ENCODE results near the gene MPHOSPH10. TPM values are rescaled to one million over a fixed set of nuclear protein-coding genes. Genes with fewer than 3 reads are reported as not detected.
"Not testable (repeated sequence)": the region's sequence is repeated elsewhere in the genome, so short reads cannot be mapped to it uniquely, and the experiment has no call there.

MPHOSPH10 gene
- total and polyA plus RNA-seq, 9 donors = 19.9 to 38.8 (median 28.9) TPM

DNA sequence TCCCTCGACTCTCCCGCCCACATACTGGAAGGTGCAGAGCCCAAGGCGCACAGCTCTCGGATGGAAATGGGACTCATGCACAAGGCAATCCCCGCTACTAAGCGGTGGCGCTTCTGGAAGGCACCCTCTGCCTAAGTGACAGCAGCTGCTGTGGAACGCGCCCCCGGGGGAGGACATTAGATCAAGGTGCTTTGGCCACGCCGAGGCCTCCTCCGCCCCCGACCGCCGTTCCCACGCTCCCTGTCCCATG is 607 bp upstream of the MPHOSPH10 start:
- Histone ChIP-seq H3K27me3 (no peaks in the 10 kb centered on the region), H3K4me1 (ENCODE audit: insufficient read depth) (peaks cover 10% of the 10 kb centered on the region), H3K9me3 (no peaks in the 10 kb centered on the region), H3K4me3 (peak overlapping the region; percentile 97), H3K36me3 (no peaks in the 10 kb centered on the region), H3K27ac (peak overlapping the region; percentile 74 to 91)
- intact Hi-C loops (cut with DNase I) = loop anchor here in 1 of 4 donors (10.0 kb wide), 1 partner anchor 135 kb away; the partner anchor contains the start of gene TEX261
- DNase-seq = no peak
- TF ChIP-seq, protein P1, sequence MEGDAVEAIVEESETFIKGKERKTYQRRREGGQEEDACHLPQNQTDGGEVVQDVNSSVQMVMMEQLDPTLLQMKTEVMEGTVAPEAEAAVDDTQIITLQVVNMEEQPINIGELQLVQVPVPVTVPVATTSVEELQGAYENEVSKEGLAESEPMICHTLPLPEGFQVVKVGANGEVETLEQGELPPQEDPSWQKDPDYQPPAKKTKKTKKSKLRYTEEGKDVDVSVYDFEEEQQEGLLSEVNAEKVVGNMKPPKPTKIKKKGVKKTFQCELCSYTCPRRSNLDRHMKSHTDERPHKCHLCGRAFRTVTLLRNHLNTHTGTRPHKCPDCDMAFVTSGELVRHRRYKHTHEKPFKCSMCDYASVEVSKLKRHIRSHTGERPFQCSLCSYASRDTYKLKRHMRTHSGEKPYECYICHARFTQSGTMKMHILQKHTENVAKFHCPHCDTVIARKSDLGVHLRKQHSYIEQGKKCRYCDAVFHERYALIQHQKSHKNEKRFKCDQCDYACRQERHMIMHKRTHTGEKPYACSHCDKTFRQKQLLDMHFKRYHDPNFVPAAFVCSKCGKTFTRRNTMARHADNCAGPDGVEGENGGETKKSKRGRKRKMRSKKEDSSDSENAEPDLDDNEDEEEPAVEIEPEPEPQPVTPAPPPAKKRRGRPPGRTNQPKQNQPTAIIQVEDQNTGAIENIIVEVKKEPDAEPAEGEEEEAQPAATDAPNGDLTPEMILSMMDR (IDR thresholded peaks at IDR 0.05) = no peak
- TF ChIP-seq EP300 (IDR thresholded peaks at IDR 0.05) (no peak), POLR2A (IDR thresholded peaks at IDR 0.05) (no peak)
- WGBS, 3 donors = 0 to 2% (median 1%) methylated on average over 14 to 17 of the region's 17 CpGs

DNA sequence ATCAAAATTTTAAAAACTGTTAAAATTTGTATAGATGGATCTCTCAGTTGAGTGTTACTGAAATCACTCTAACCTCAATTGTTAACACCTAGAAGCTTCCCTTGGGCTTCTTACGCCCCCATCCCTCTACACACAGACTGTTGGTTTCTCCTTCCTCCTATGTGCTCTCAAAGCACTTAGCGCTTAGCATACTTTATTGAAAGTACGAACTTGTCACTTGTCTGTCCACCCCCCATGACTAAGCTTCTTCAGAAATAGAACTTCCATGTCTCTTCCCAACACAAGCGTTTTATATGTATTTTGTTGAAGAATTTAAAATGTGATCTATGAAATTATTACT is 441 bp downstream of the MPHOSPH10 start:
- H3K9me3 ChIP-seq = no peaks in the 10 kb centered on the region
- TF ChIP-seq EP300 (IDR thresholded peaks at IDR 0.05) (no peak), POLR2A (IDR thresholded peaks at IDR 0.05) (no peak)
- TF ChIP-seq, protein P1 (IDR thresholded peaks at IDR 0.05) = no peak
- no peaks in the 10 kb centered on the region for H3K36me3 ChIP-seq
- intact Hi-C loops (cut with DNase I) = loop anchor here in 1 of 4 donors (10.0 kb wide), 1 partner anchor 136 kb away; the partner anchor contains the start of gene TEX261
- no peaks in the 10 kb centered on the region for H3K27me3 ChIP-seq
- 0 to 1% (median 1%) methylated on average over 4 of the region's 4 CpGs for WGBS, 3 donors
- no peak for DNase-seq
- peaks cover 10% of the 10 kb centered on the region for H3K4me1 ChIP-seq (ENCODE audit: insufficient read depth)
- peak overlapping the region; percentile 4 to 91 for H3K27ac ChIP-seq
- peak overlapping the region; percentile 97 for H3K4me3 ChIP-seq

DNA sequence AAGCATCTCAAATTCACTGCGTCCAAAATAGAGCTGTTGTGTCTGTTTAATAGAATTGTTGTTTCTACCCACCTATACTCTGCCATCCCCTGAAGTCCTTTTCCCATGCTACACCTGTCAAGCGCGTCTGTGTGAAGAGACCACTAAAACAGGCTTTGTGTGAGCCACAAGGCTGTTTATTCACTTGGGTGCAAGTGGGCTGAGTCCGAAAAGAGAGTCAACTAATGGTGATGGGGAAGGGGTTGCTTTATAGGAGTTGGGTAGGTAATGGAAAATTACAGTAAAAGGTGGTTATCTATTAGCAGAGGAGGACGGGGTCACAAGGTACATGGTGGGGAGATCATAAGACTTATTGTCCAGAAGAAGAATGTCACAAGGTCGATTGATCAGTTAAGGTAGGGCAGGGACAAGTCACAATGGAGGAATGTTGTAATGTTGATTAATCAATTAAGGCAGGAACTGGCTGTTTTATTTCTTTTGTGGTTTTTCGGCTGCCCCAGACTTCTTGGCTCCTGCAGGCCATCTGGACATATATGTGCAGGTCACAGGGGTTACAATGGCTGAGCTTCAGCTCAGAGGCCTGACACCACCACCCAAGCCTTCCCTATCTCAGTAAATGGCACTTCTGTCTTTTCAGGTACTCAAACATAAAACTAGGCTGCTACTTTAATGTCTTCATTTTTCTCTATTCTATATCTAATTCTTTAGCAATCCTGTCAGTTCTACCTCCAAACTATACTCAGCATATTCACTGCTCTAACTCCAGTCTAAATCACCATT is 1.1 kb downstream of the MPHOSPH10 start:
- H3K4me1 ChIP-seq (ENCODE audit: insufficient read depth); H3K27ac ChIP-seq: not testable (repeated sequence)
- intact Hi-C loops (cut with DNase I) = loop anchor here in 1 of 4 donors (10.0 kb wide), 1 partner anchor 137 kb away; the partner anchor contains the start of gene TEX261

DNA sequence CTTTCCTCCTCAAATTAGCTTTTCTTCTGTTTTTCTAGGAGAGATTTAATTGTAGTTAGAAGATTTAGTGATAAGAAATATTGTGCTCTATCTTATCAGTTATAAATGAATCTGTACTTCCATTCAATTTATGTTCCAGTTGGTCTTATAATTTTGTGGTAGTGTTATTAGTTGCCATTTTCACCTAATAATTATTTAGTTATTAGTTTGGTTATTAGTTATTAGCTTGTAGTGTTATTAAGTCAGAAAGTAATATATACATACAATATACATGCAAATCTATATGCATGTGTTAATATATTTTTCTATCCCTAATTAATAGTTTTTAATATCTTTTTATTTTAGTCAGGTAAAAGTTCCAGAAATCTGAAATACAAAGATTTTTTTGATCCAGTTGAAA is 3.2 kb downstream of the MPHOSPH10 start:
- no peaks in the 10 kb centered on the region for H3K36me3 ChIP-seq
- TF ChIP-seq POLR2A (IDR thresholded peaks at IDR 0.05) (no peak), EP300 (IDR thresholded peaks at IDR 0.05) (no peak)
- TF ChIP-seq, protein P1 (IDR thresholded peaks at IDR 0.05) = no peak
- intact Hi-C loops (cut with DNase I) = loop anchor here in 1 of 4 donors (10.0 kb wide), 1 partner anchor 139 kb away; the partner anchor contains the start of gene TEX261
- peaks cover 7% of the 10 kb centered on the region for H3K4me1 ChIP-seq (ENCODE audit: insufficient read depth)
- H3K27ac ChIP-seq = no peak overlapping the region
- no peaks in the 10 kb centered on the region for H3K27me3 ChIP-seq
- no peak for DNase-seq
- H3K4me3 ChIP-seq = no peak overlapping the region
- H3K9me3 ChIP-seq = no peaks in the 10 kb centered on the region

More for the DNA sequence above, 1.1 kb downstream of the MPHOSPH10 start:
- not testable (repeated sequence) for DNase-seq, H3K9me3 ChIP-seq, H3K36me3 ChIP-seq, H3K27me3 ChIP-seq
- 46 to 58% (median 46%) methylated on average over 7 of the region's 7 CpGs for WGBS, 3 donors
- H3K4me3 ChIP-seq = peak overlapping the region; percentile 97

DNA sequence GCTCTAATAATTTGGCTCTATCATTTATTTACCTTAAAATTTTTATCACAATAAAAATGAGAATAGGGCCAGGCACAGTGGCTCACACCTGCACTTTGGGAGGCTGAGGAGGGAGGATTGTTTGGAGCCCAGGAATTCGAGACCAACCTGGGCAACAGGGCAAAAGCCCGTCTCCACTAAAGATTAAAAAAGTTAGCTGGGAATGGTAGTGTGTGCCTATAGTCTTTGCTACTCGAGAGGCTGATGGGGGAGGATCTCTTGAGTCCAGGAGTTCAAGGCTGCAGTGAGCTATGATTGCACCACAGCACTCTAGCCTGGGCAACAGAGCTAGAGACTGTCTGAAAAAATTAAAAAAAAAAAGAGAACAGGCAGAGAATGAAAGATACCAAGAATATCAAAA is 5.7 kb downstream of the MPHOSPH10 start:
- H3K36me3 ChIP-seq = no peaks in the 10 kb centered on the region

More for the DNA sequence above, 5.7 kb downstream of the MPHOSPH10 start:
- intact Hi-C loops (cut with DNase I) = loop anchor here in 1 of 4 donors (10.0 kb wide), 1 partner anchor 141 kb away; the partner anchor contains the start of gene TEX261
- Histone ChIP-seq H3K9me3 (no peaks in the 10 kb centered on the region), H3K27ac (no peak overlapping the region), H3K27me3 (no peaks in the 10 kb centered on the region), H3K4me1 (ENCODE audit: insufficient read depth) (peaks cover 6% of the 10 kb centered on the region), H3K4me3 (no peak overlapping the region)
- WGBS, 3 donors = 56 to 66% (median 59%) methylated on average over 3 of the region's 3 CpGs
- no peak for DNase-seq
- TF ChIP-seq EP300 (IDR thresholded peaks at IDR 0.05) (no peak), POLR2A (IDR thresholded peaks at IDR 0.05) (no peak)
- TF ChIP-seq, protein P1 (IDR thresholded peaks at IDR 0.05) = no peak
